Cortex of kidney (tissue), 1 donor: ENCODE data around the gene RSPH10B2.
"Not testable (repeated sequence)": the region's sequence is repeated elsewhere in the genome, so short reads cannot be mapped to it uniquely, and the experiment has no call there.

Source experiments
- DNase-seq: peaks from one replicate; lab custom pipeline; 2025; lab: John Stamatoyannopoulos, UW

RSPH10B2 gene

GRCh38 chr7:6843092-6843491 lies 89.2 kb downstream of the RSPH10B2 start:
- DNase-seq: not testable (repeated sequence)

GRCh38 chr7:6843654-6844053 lies 89.8 kb downstream of the RSPH10B2 start:
- not testable (repeated sequence) for DNase-seq

- not testable (repeated sequence) for DNase-seq
These were observed 92.1 kb downstream of the RSPH10B2 start for GRCh38 chr7:6845971-6846449.

GRCh38 chr7:6847751-6848150 lies 93.8 kb downstream of the RSPH10B2 start:
- not testable (repeated sequence) for DNase-seq
